ENCODE results near the gene CARD14. TPM values are rescaled to one million over a fixed set of nuclear protein-coding genes. Genes with fewer than 3 reads are reported as not detected.

The CARD14 gene
- total RNA-seq, 1 experiment from 2014 or later = not detected

- ChIA-PET CTCF (interaction anchor here (0.6 kb wide), 1 partner anchor 26 kb away, joined by 4 read pairs; no protein-coding TSS in a partner anchor), POLR2A (no interaction called here)
- BruUV-seq (replicated peaks) = no TSS peak
- ATAC-seq (no peak), DNase-seq (ENCODE audit: low read depth, low spot score) (no peak)
- H3K36me3 ChIP-seq (ENCODE audit: control insufficient read depth, insufficient read depth, low read length) = no peaks in the 10 kb centered on the region
- no peaks in the 10 kb centered on the region for H3K27me3 ChIP-seq (ENCODE audit: control insufficient read depth, insufficient read depth, low read length)
- intact Hi-C loops (cut with micrococcal nuclease; ENCODE audit: unreplicated experiment) (no loop called here), in situ Hi-C loops (cut with HindIII; ENCODE audit: low pct_unique_long_range_greater_than_20kb, low sequenced_read_pairs) (no loop called here)
- TF ChIP-seq TCF7L2 (IDR thresholded peaks at IDR 0.05; ENCODE audit: low read depth, low read length) (no peak), SIN3A (IDR thresholded peaks at IDR 0.05; ENCODE audit: borderline replicate concordance, insufficient read depth, low read depth, low read length) (no peak), POLR2AphosphoS5 (IDR thresholded peaks at IDR 0.05; ENCODE audit: low read depth, low read length) (no peak)
- TF ChIP-seq, protein P1, sequence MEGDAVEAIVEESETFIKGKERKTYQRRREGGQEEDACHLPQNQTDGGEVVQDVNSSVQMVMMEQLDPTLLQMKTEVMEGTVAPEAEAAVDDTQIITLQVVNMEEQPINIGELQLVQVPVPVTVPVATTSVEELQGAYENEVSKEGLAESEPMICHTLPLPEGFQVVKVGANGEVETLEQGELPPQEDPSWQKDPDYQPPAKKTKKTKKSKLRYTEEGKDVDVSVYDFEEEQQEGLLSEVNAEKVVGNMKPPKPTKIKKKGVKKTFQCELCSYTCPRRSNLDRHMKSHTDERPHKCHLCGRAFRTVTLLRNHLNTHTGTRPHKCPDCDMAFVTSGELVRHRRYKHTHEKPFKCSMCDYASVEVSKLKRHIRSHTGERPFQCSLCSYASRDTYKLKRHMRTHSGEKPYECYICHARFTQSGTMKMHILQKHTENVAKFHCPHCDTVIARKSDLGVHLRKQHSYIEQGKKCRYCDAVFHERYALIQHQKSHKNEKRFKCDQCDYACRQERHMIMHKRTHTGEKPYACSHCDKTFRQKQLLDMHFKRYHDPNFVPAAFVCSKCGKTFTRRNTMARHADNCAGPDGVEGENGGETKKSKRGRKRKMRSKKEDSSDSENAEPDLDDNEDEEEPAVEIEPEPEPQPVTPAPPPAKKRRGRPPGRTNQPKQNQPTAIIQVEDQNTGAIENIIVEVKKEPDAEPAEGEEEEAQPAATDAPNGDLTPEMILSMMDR (IDR thresholded peaks at IDR 0.05) = no peak
- TF ChIP-seq, protein P2, sequence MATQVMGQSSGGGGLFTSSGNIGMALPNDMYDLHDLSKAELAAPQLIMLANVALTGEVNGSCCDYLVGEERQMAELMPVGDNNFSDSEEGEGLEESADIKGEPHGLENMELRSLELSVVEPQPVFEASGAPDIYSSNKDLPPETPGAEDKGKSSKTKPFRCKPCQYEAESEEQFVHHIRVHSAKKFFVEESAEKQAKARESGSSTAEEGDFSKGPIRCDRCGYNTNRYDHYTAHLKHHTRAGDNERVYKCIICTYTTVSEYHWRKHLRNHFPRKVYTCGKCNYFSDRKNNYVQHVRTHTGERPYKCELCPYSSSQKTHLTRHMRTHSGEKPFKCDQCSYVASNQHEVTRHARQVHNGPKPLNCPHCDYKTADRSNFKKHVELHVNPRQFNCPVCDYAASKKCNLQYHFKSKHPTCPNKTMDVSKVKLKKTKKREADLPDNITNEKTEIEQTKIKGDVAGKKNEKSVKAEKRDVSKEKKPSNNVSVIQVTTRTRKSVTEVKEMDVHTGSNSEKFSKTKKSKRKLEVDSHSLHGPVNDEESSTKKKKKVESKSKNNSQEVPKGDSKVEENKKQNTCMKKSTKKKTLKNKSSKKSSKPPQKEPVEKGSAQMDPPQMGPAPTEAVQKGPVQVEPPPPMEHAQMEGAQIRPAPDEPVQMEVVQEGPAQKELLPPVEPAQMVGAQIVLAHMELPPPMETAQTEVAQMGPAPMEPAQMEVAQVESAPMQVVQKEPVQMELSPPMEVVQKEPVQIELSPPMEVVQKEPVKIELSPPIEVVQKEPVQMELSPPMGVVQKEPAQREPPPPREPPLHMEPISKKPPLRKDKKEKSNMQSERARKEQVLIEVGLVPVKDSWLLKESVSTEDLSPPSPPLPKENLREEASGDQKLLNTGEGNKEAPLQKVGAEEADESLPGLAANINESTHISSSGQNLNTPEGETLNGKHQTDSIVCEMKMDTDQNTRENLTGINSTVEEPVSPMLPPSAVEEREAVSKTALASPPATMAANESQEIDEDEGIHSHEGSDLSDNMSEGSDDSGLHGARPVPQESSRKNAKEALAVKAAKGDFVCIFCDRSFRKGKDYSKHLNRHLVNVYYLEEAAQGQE (IDR thresholded peaks at IDR 0.05; ENCODE audit: insufficient read depth in 1 of 2, low read depth in 2 of 2, low read length in 1 of 2) = no peak
- peaks cover 14% of the 10 kb centered on the region; the same call in 1 of the 2 replicates for H3K9me3 ChIP-seq (ENCODE audit: control insufficient read depth, insufficient read depth, low read depth, low read length)
- H3K4me1 ChIP-seq (ENCODE audit: control insufficient read depth, insufficient read depth, low read length) = no peaks in the 10 kb centered on the region; the same call in 1 of the 2 replicates
- H3K27ac ChIP-seq (ENCODE audit: low read length) = no peak overlapping the region
- H3K4me3 ChIP-seq (ENCODE audit: low read depth in 2 of 2, low read length in 2 of 2) = no peak overlapping the region
These were observed 59.2 kb downstream of the CARD14 start for GRCh38 chr17:80229011-80229410.

- BruUV-seq (replicated peaks) = no TSS peak
- DNase-seq (ENCODE audit: low read depth, low spot score) (no peak), ATAC-seq (no peak)
- in situ Hi-C loops (cut with HindIII; ENCODE audit: low pct_unique_long_range_greater_than_20kb, low sequenced_read_pairs) = no loop called here
- Histone ChIP-seq H3K27ac (ENCODE audit: low read length) (no peak overlapping the region), H3K4me3 (ENCODE audit: low read depth in 2 of 2, low read length in 2 of 2) (no peak overlapping the region), H3K36me3 (ENCODE audit: control insufficient read depth, insufficient read depth, low read length) (no peaks in the 10 kb centered on the region), H3K27me3 (ENCODE audit: control insufficient read depth, insufficient read depth, low read length) (no peaks in the 10 kb centered on the region), H3K9me3 (ENCODE audit: control insufficient read depth, insufficient read depth, low read depth, low read length) (peaks cover 14% of the 10 kb centered on the region; the same call in 1 of the 2 replicates), H3K4me1 (ENCODE audit: control insufficient read depth, insufficient read depth, low read length) (no peaks in the 10 kb centered on the region)
- ChIA-PET POLR2A (no interaction called here), CTCF (interaction anchor here (0.6 kb wide), 1 partner anchor 84 kb away, joined by 4 read pairs; no protein-coding TSS in a partner anchor)
- intact Hi-C loops (cut with micrococcal nuclease; ENCODE audit: unreplicated experiment) = no loop called here
- TF ChIP-seq, protein P1 (IDR thresholded peaks at IDR 0.05) = no peak
- TF ChIP-seq SIN3A (IDR thresholded peaks at IDR 0.05; ENCODE audit: borderline replicate concordance, insufficient read depth, low read depth, low read length) = no peak
- TF ChIP-seq TCF7L2 (IDR thresholded peaks at IDR 0.05; ENCODE audit: low read depth, low read length) = no peak
- no peak for TF ChIP-seq POLR2AphosphoS5 (IDR thresholded peaks at IDR 0.05; ENCODE audit: low read depth, low read length)
- TF ChIP-seq, protein P2 (IDR thresholded peaks at IDR 0.05; ENCODE audit: insufficient read depth in 1 of 2, low read depth in 2 of 2, low read length in 1 of 2) = no peak
These were observed 62.6 kb downstream of the CARD14 start for GRCh38 chr17:80232438-80232837.
